Kidney (tissue), 14 donors: Measurements from ENCODE around the gene KIF21A. TPM values are rescaled to one million over a fixed set of nuclear protein-coding genes. Genes with fewer than 3 reads are reported as not detected.

Source experiments
- DNase-seq, 5 donors: peaks; one replicate each; pipeline ENCODE4 v3.0.0-alpha.2; 2013 to 2020
- FAIRE-seq: peaks from 2 replicates; lab custom pipeline; 2012; peaks lifted over from hg19 to GRCh38; lab: Jason Lieb, UNC
- H3K27ac ChIP-seq, 2 donors: one replicate each; pipeline ENCODE4 v1.7.0; 2013; ENCODE audit warnings: low read depth in 2 of 2, low read length in 2 of 2, inconsistent platforms in 1 of 2
- H3K27me3 ChIP-seq: one replicate; pipeline ENCODE4 v1.7.1; 2013; ENCODE audit warnings: low read length, inconsistent platforms; ENCODE audit not compliant: control insufficient read depth, insufficient read depth
- H3K36me3 ChIP-seq, 3 donors: one replicate each; pipeline versions ENCODE4 v1.7.0 to v1.7.1; 2013; ENCODE audit warnings: low read length in 3 of 3, control low read depth in 1 of 3, inconsistent platforms in 1 of 3; ENCODE audit not compliant: insufficient read depth in 3 of 3, control insufficient read depth in 2 of 3
- H3K4me1 ChIP-seq, 3 donors: one replicate each; pipeline versions ENCODE4 v1.7.0 to v1.7.1; 2013; ENCODE audit warnings: low read length in 3 of 3, inconsistent platforms in 1 of 3, low read depth in 1 of 3; ENCODE audit not compliant: control insufficient read depth in 2 of 3, insufficient read depth in 2 of 3
- H3K4me3 ChIP-seq, 3 donors: one replicate each; pipeline versions ENCODE4 v1.7.0 to v1.8.1; 2013; ENCODE audit warnings: low read length in 3 of 3, control low read depth in 1 of 3, inconsistent platforms in 1 of 3
- H3K9ac ChIP-seq, 3 donors: one replicate each; pipeline versions ENCODE4 v1.7.0 to v1.7.1; 2013; ENCODE audit warnings: low read length in 3 of 3, control low read depth in 1 of 3, inconsistent platforms in 1 of 3
- H3K9me3 ChIP-seq, 3 donors: one replicate each; pipeline versions ENCODE4 v1.7.0 to v1.7.1; 2013; ENCODE audit warnings: low read length in 3 of 3, control low read depth in 1 of 3, inconsistent platforms in 1 of 3; ENCODE audit not compliant: control insufficient read depth in 2 of 3, insufficient read depth in 1 of 3
- CTCF ChIP-seq: IDR thresholded peaks from 3 replicates; pipeline ENCODE4 v1.5.1; 2012; ENCODE audit warnings: mild to moderate bottlenecking, moderate library complexity, borderline replicate concordance; ENCODE audit not compliant: insufficient read depth; ENCODE audit errors: extremely low read depth
- intact Hi-C: fragments of 100-400 bp; cut with DNase I; formaldehyde crosslinking; loops from one replicate; pipeline ENCODE4 v1.11.1; 2022
- polyA plus RNA-seq: library from polyadenylated mRNA; stranded (reverse); fragments of 350-450 nt; fragmentation: Illumina TruSeq; extraction: RNeasy Lipid Tissue Mini Kit (QIAGEN cat#74804); gene quantifications from one replicate; pipeline ENCODE4 v1.2.3, GENCODE V29; 2014; ENCODE audit warnings: low read depth, low replicate concordance; ENCODE audit not compliant: insufficient read depth
- total RNA-seq: library from RNA; stranded (reverse); fragmentation: NEBNext Ultra II Directional; extraction: Animal tissue kit (Norgen Biotek cat#: 25700); gene quantifications from one replicate; pipeline ENCODE4 v1.2.1, GENCODE V29; 2021
- donor health status: control.
- donor health status: control.
- donor health status: control.
- donor health status: control.
- donor health status: control.
- donor health status: DM: yes; HTN: yes; CAD: no.
- donor health status: Normal renal cell carcinoma (clear cell type).

Gene KIF21A
- total and polyA plus RNA-seq, 2 donors from 2014 or later: 16.8 to 25.7 TPM

- no peaks in the 10 kb centered on the region for H3K4me1 ChIP-seq
- TF ChIP-seq CTCF: no peak
- no peak overlapping the region for H3K27ac ChIP-seq
- intact Hi-C loops: no loop called here
- H3K27me3 ChIP-seq: no peaks in the 10 kb centered on the region
- DNase-seq (no peak), FAIRE-seq (no peak)
- H3K9me3 ChIP-seq: no peaks in the 10 kb centered on the region
- H3K9ac ChIP-seq: no peak overlapping the region
- peaks cover 0 to 7% (median 4%) of the 10 kb centered on the region in 3 donors for H3K36me3 ChIP-seq
- H3K4me3 ChIP-seq: no peak overlapping the region
These were observed 110.2 kb downstream of the KIF21A start for GRCh38 chr12:39332661-39333175.

GRCh38 chr12:39331539-39332261 is 111.2 kb downstream of the KIF21A start:
- Histone ChIP-seq H3K27me3 (no peaks in the 10 kb centered on the region), H3K4me1 (no peaks in the 10 kb centered on the region), H3K36me3 (peaks cover 0 to 7% (median 4%) of the 10 kb centered on the region in 3 donors), H3K4me3 (no peak overlapping the region), H3K9ac (no peak overlapping the region), H3K27ac (no peak overlapping the region), H3K9me3 (no peaks in the 10 kb centered on the region)
- DNase-seq: no peak
- no peak for TF ChIP-seq CTCF
- intact Hi-C loops: no loop called here
- FAIRE-seq: no peak

- FAIRE-seq: no peak
- Histone ChIP-seq H3K4me3 (no peak overlapping the region), H3K27me3 (no peaks in the 10 kb centered on the region), H3K27ac (no peak overlapping the region), H3K9me3 (no peaks in the 10 kb centered on the region), H3K9ac (no peak overlapping the region), H3K4me1 (no peaks in the 10 kb centered on the region), H3K36me3 (peaks cover 0 to 7% (median 4%) of the 10 kb centered on the region in 3 donors)
- intact Hi-C loops: no loop called here
- TF ChIP-seq CTCF: no peak
- no peak for DNase-seq
These were observed 113.0 kb downstream of the KIF21A start for GRCh38 chr12:39329876-39330275.
